Kidney (tissue), 14 donors: ENCODE data around the gene SORCS2. TPM values are rescaled to one million over a fixed set of nuclear protein-coding genes. Genes with fewer than 3 reads are reported as not detected.

Experiments used
- DNase-seq, 5 donors: peaks; one replicate each; pipeline ENCODE4 v3.0.0-alpha.2; 2013 to 2020
- FAIRE-seq: peaks from 2 replicates; lab custom pipeline; 2012; peaks lifted over from hg19 to GRCh38; lab: Jason Lieb, UNC
- H3K27ac ChIP-seq, 2 donors: one replicate each; pipeline ENCODE4 v1.7.0; 2013; ENCODE audit warnings: low read depth in 2 of 2, low read length in 2 of 2, inconsistent platforms in 1 of 2
- H3K27me3 ChIP-seq: one replicate; pipeline ENCODE4 v1.7.1; 2013; ENCODE audit warnings: low read length, inconsistent platforms; ENCODE audit not compliant: control insufficient read depth, insufficient read depth
- H3K36me3 ChIP-seq, 3 donors: one replicate each; pipeline versions ENCODE4 v1.7.0 to v1.7.1; 2013; ENCODE audit warnings: low read length in 3 of 3, control low read depth in 1 of 3, inconsistent platforms in 1 of 3; ENCODE audit not compliant: insufficient read depth in 3 of 3, control insufficient read depth in 2 of 3
- H3K4me1 ChIP-seq, 3 donors: one replicate each; pipeline versions ENCODE4 v1.7.0 to v1.7.1; 2013; ENCODE audit warnings: low read length in 3 of 3, inconsistent platforms in 1 of 3, low read depth in 1 of 3; ENCODE audit not compliant: control insufficient read depth in 2 of 3, insufficient read depth in 2 of 3
- H3K4me3 ChIP-seq, 3 donors: one replicate each; pipeline versions ENCODE4 v1.7.0 to v1.8.1; 2013; ENCODE audit warnings: low read length in 3 of 3, control low read depth in 1 of 3, inconsistent platforms in 1 of 3
- H3K9ac ChIP-seq, 3 donors: one replicate each; pipeline versions ENCODE4 v1.7.0 to v1.7.1; 2013; ENCODE audit warnings: low read length in 3 of 3, control low read depth in 1 of 3, inconsistent platforms in 1 of 3
- H3K9me3 ChIP-seq, 3 donors: one replicate each; pipeline versions ENCODE4 v1.7.0 to v1.7.1; 2013; ENCODE audit warnings: low read length in 3 of 3, control low read depth in 1 of 3, inconsistent platforms in 1 of 3; ENCODE audit not compliant: control insufficient read depth in 2 of 3, insufficient read depth in 1 of 3
- CTCF ChIP-seq: IDR thresholded peaks from 3 replicates; pipeline ENCODE4 v1.5.1; 2012; ENCODE audit warnings: mild to moderate bottlenecking, moderate library complexity, borderline replicate concordance; ENCODE audit not compliant: insufficient read depth; ENCODE audit errors: extremely low read depth
- intact Hi-C: fragments of 100-400 bp; cut with DNase I; formaldehyde crosslinking; loops from one replicate; pipeline ENCODE4 v1.11.1; 2022
- polyA plus RNA-seq: library from polyadenylated mRNA; stranded (reverse); fragments of 350-450 nt; fragmentation: Illumina TruSeq; extraction: RNeasy Lipid Tissue Mini Kit (QIAGEN cat#74804); gene quantifications from one replicate; pipeline ENCODE4 v1.2.3, GENCODE V29; 2014; ENCODE audit warnings: low read depth, low replicate concordance; ENCODE audit not compliant: insufficient read depth
- total RNA-seq: library from RNA; stranded (reverse); fragmentation: NEBNext Ultra II Directional; extraction: Animal tissue kit (Norgen Biotek cat#: 25700); gene quantifications from one replicate; pipeline ENCODE4 v1.2.1, GENCODE V29; 2021
- donor health status: control.
- donor health status: control.
- donor health status: control.
- donor health status: control.
- donor health status: control.
- donor health status: DM: yes; HTN: yes; CAD: no.
- donor health status: Normal renal cell carcinoma (clear cell type).

SORCS2 gene
- total and polyA plus RNA-seq, 2 donors from 2014 or later: 6.1 to 9.1 TPM

GRCh38 chr4:7679406-7680040 lies 487.2 kb downstream of the SORCS2 start:
- no peak for TF ChIP-seq CTCF
- Histone ChIP-seq H3K4me3 (no peak overlapping the region), H3K36me3 (no peaks in the 10 kb centered on the region), H3K9ac (no peak overlapping the region), H3K27ac (no peak overlapping the region), H3K9me3 (peaks cover 0 to 14% (median 0%) of the 10 kb centered on the region in 3 donors), H3K4me1 (no peaks in the 10 kb centered on the region), H3K27me3 (no peaks in the 10 kb centered on the region)
- no peak for DNase-seq
- no peak for FAIRE-seq
- intact Hi-C loops: no loop called here

GRCh38 chr4:7680106-7680505 lies 487.8 kb downstream of the SORCS2 start:
- no peak for FAIRE-seq
- DNase-seq: no peak
- H3K9ac ChIP-seq: no peak overlapping the region
- no peak overlapping the region for H3K4me3 ChIP-seq
- no peak for TF ChIP-seq CTCF
- H3K36me3 ChIP-seq: no peaks in the 10 kb centered on the region
- intact Hi-C loops: no loop called here
- H3K27me3 ChIP-seq: no peaks in the 10 kb centered on the region
- no peak overlapping the region for H3K27ac ChIP-seq
- peaks cover 0 to 14% (median 0%) of the 10 kb centered on the region in 3 donors for H3K9me3 ChIP-seq
- H3K4me1 ChIP-seq: no peaks in the 10 kb centered on the region

GRCh38 chr4:7680731-7681130 lies 488.4 kb downstream of the SORCS2 start:
- Histone ChIP-seq H3K4me3 (no peak overlapping the region), H3K4me1 (no peaks in the 10 kb centered on the region), H3K9ac (no peak overlapping the region), H3K9me3 (peaks cover 0 to 14% (median 0%) of the 10 kb centered on the region in 3 donors), H3K27ac (no peak overlapping the region), H3K36me3 (no peaks in the 10 kb centered on the region), H3K27me3 (no peaks in the 10 kb centered on the region)
- FAIRE-seq (no peak), DNase-seq (no peak)
- intact Hi-C loops: no loop called here
- TF ChIP-seq CTCF: no peak

- no peak for TF ChIP-seq CTCF
- Histone ChIP-seq H3K27ac (no peak overlapping the region), H3K9me3 (peaks cover 0 to 14% (median 0%) of the 10 kb centered on the region in 3 donors), H3K9ac (no peak overlapping the region), H3K4me3 (no peak overlapping the region), H3K4me1 (no peaks in the 10 kb centered on the region), H3K36me3 (no peaks in the 10 kb centered on the region), H3K27me3 (no peaks in the 10 kb centered on the region)
- DNase-seq (no peak), FAIRE-seq (no peak)
- intact Hi-C loops: no loop called here
Measured at GRCh38 chr4:7683126-7683703, 490.9 kb downstream of the SORCS2 start.
